HG03025 (cell line): Measurements from ENCODE around the gene PHEX.
A peak's percentile ranks its signal among the peaks of the same experiment; 100 is the strongest.

Experiments used
- ATAC-seq: cut with Tn5 transposase; IDR thresholded peaks from one replicate; pipeline ENCODE4 v1.9.1; 2021; ENCODE audit warnings: mild to moderate bottlenecking, moderate library complexity; ENCODE audit not compliant: unreplicated experiment, low FRiP score

Gene PHEX

GRCh38 chrX:22039541-22039940, 7.4 kb downstream of the PHEX start:
- no peak for ATAC-seq

DNA sequence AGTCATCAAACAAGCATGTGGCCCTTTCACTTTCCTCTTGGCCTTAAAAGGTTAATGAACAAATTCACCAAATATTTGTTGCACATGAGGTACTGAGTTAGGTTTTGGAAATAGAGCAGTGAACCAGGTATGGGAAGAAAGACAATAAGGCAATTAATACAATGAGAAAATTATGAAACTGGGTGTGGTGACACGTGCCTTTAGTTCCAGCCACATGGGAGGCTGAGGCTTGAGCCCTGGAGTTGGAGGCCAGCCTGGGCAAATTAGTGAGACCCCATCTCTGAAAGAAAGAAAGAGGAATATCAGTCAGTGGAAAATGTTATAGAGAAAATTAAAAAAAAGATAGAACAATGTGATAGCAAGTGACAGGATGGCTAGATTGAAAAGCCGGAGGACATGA, 8.1 kb downstream of the PHEX start:
- no peak for ATAC-seq

- ATAC-seq = no peak
These were observed 9.9 kb downstream of the PHEX start for GRCh38 chrX:22041907-22042530.

GRCh38 chrX:22043872-22044271, 11.7 kb downstream of the PHEX start:
- no peak for ATAC-seq

GRCh38 chrX:22047468-22047867, 15.3 kb downstream of the PHEX start:
- no peak for ATAC-seq

DNA sequence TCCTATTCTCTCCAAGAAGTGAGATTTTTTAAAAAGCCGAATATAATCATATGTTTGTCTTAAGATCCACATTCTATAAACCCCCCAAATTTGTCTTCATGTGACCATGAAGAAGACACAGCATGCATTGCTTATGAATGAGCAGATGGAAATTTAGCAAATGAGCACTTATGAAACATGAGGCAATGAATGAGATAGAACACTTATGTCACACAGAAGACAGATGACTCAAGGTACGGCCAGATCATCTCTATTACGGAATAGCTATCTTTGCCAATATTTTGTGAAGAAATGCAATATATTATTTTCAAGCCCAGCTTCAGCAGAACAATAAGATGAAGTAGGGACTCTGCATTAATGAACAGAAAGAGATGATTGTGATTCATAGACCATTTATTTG, 21.4 kb downstream of the PHEX start:
- ATAC-seq = no peak

DNA sequence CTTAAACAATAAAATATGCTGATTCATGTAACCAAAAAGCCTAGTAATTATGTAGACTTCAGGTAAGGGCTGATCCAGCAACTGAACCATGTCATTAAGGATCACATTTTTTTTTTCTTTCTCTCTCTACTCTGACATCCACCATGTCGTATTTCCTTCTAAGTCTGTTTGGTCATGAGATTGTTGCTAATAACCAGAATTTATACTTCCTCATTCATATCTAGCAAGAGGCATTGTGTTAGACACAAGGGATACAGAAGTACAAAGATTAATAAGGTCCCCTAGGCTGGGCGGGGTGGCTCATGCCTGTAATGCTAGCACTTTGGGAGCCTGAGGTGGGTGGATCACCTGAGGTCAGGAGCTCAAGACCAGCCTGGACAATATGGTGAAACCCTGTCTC, 24.1 kb downstream of the PHEX start:
- no peak for ATAC-seq

- ATAC-seq = no peak
These were observed 25.5 kb downstream of the PHEX start for GRCh38 chrX:22057667-22058066.

GRCh38 chrX:22059775-22060174, 27.6 kb downstream of the PHEX start:
- ATAC-seq = no peak

GRCh38 chrX:22060415-22061280, 28.5 kb downstream of the PHEX start:
- ATAC-seq = peak; percentile 46

DNA sequence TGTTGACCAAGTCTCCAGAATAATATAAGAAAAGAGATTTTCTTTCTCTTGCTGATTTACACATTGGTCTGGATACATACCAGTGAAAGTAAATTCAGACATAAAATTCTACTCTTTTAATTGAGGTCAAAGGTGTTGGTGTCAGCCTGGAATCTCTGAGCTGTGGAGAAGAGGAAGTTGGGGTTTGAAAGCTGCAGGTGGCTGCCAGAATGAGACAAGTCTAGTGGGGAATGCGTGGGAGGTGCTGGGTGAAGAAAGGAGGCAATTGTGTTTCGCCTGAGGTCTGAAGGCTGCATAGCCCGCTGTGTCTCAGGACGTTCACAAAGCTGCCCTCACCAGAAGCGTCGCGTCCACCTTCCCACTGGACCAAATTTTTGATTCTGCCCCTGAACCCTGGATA, 31.2 kb downstream of the PHEX start:
- peak; percentile 95 for ATAC-seq

GRCh38 chrX:22069586-22069985, 37.5 kb downstream of the PHEX start:
- no peak for ATAC-seq

DNA sequence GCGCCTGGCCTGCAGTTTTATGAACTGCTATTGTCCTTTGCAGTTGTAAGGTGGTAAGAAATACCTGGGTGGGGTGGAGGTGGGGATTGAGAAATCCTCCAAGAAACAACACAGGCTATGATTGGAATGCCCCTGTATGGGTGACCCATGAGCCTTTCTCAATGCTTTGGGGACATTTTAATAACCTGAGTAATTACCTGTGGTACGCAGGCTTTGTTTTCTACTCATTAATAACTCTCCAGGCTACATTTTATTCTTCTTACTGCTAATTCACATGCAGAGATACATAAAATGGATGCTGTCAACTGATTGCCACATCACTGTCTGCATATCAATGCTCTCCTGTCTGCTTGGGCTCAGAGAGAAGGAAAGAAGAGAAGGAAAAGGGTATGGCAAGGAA, 41.8 kb downstream of the PHEX start:
- ATAC-seq = no peak

- no peak for ATAC-seq
These were observed 46.0 kb downstream of the PHEX start for GRCh38 chrX:22078117-22078516.

GRCh38 chrX:22081475-22082092, 49.5 kb downstream of the PHEX start:
- ATAC-seq = peak; percentile 69

- no peak for ATAC-seq
These were observed 53.9 kb downstream of the PHEX start for GRCh38 chrX:22086003-22086402.

- no peak for ATAC-seq
These were observed 55.0 kb downstream of the PHEX start for GRCh38 chrX:22087011-22087557.

DNA sequence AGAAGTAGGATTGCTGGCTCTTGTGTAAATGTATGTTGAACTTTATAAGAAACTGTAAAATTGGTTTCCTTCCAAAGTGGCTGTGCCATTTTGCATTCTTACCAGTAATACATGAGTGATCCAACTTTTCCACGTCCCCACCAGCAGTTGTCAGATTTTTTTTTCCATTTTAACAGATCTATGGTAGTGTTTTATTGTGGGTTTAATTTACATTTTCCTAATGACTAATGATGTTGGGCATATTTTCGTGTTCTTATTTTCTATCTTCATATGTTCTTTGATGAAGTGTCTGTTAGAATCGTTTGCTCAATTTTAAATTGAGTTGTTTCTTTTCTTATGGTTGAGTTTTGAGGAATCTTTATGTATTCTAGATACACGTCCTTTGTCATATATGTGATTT, 56.2 kb downstream of the PHEX start:
- no peak for ATAC-seq

GRCh38 chrX:22090181-22090580, 58.1 kb downstream of the PHEX start:
- no peak for ATAC-seq

GRCh38 chrX:22093550-22093949, 61.4 kb downstream of the PHEX start:
- ATAC-seq = no peak

GRCh38 chrX:22095286-22095685, 63.2 kb downstream of the PHEX start:
- ATAC-seq = no peak
